H1 (cell line): ENCODE data around the gene VSX1. TPM values are rescaled to one million over a fixed set of nuclear protein-coding genes. Genes with fewer than 3 reads are reported as not detected.

ENCODE experiments used
- CTCF ChIA-PET: fragments of 300-600 bp; sonication (Branson Sonifier 250); formaldehyde crosslinking; loops from one replicate; lab custom pipeline; 2021; ENCODE audit not compliant: partially characterized antibody; lab: Charles Lee
- POLR2A ChIA-PET: fragments of 300-600 bp; sonication (Branson Sonifier 250); formaldehyde crosslinking; loops from one replicate; lab custom pipeline; 2021; ENCODE audit warnings: inconsistent platforms; ENCODE audit not compliant: partially characterized antibody; lab: Charles Lee
- DNase-seq, 2 experiments: peaks; one replicate each; pipeline versions ENCODE4 v3.0.0 to v3.0.0-alpha.2; 2010 to 2022; ENCODE audit warnings: low spot score in 2 of 2, low read depth in 1 of 2, mixed read lengths in 1 of 2
- FAIRE-seq: peaks from 2 replicates; lab custom pipeline; 2011; peaks lifted over from hg19 to GRCh38; lab: Jason Lieb, UNC
- H2AFZ ChIP-seq: 2 replicates; pipeline ENCODE4 v1.8.1; 2012; ENCODE audit warnings: low read length, inconsistent platforms
- H2AK5ac ChIP-seq: 2 replicates; pipeline ENCODE4 v1.6.1; 2013; ENCODE audit warnings: low read depth, low read length
- H2BK120ac ChIP-seq: replicated peaks from 2 replicates; pipeline ENCODE3; 2013; ENCODE audit warnings: low read depth, low read length, inconsistent platforms
- H2BK12ac ChIP-seq: 2 replicates; pipeline ENCODE4 v1.6.1; 2013; ENCODE audit warnings: low read depth, low read length
- H2BK15ac ChIP-seq: 2 replicates; pipeline ENCODE4 v1.6.1; 2013; ENCODE audit warnings: low read length
- H2BK20ac ChIP-seq: 2 replicates; pipeline ENCODE4 v1.6.1; 2013; ENCODE audit warnings: low read length
- H2BK5ac ChIP-seq: 2 replicates; pipeline ENCODE4 v1.6.1; 2013; ENCODE audit warnings: low read depth, low read length
- H3K14ac ChIP-seq: 2 replicates; pipeline ENCODE4 v1.6.1; 2013; ENCODE audit warnings: inconsistent platforms; ENCODE audit not compliant: insufficient read length
- H3K18ac ChIP-seq: 2 replicates; pipeline ENCODE4 v1.6.1; 2013; ENCODE audit warnings: low read length; ENCODE audit errors: extremely low read depth
- H3K23ac ChIP-seq: 2 replicates; pipeline ENCODE4 v1.6.1; 2013; ENCODE audit warnings: inconsistent platforms; ENCODE audit not compliant: insufficient read length
- H3K23me2 ChIP-seq: 2 replicates; pipeline ENCODE4 v1.6.1; 2013; ENCODE audit warnings: low read depth, low read length
- H3K27ac ChIP-seq: 2 replicates; pipeline ENCODE4 v1.6.1; 2011; ENCODE audit warnings: low read depth, low read length, inconsistent platforms
- H3K27me3 ChIP-seq, 4 experiments: replicated peaks in 1 of 4; 1 replicate in 1 of 4; 2 replicates in 3 of 4; pipeline versions ENCODE4 v1.6.1 to v1.8.1; 2011 to 2013; ENCODE audit warnings: low read length in 3 of 4, mild to moderate bottlenecking in 3 of 4, inconsistent platforms in 2 of 4, mixed read lengths in 2 of 4, moderate library complexity in 1 of 4; ENCODE audit not compliant: control insufficient read depth in 3 of 4, insufficient read depth in 3 of 4; ENCODE audit errors: extremely low read depth in 1 of 4
- H3K36me3 ChIP-seq, 4 experiments: 2 replicates each; pipeline versions ENCODE4 v1.6.1 to v1.8.1; 2011 to 2013; ENCODE audit warnings: mild to moderate bottlenecking in 4 of 4, low read length in 3 of 4, moderate library complexity in 2 of 4, control low read depth in 1 of 4, inconsistent platforms in 1 of 4; ENCODE audit not compliant: insufficient read depth in 4 of 4, control insufficient read depth in 2 of 4
- H3K4ac ChIP-seq: replicated peaks from 2 replicates; pipeline ENCODE3; 2013; ENCODE audit warnings: low read length, low read depth, mixed read lengths, inconsistent platforms; ENCODE audit not compliant: insufficient read length
- H3K4me1 ChIP-seq, 4 experiments: replicated peaks in 1 of 4; 1 replicate in 1 of 4; 2 replicates in 3 of 4; pipeline versions ENCODE4 v1.6.1 to v1.8.1; 2011 to 2013; ENCODE audit warnings: low read length in 3 of 4, inconsistent platforms in 2 of 4, mixed read lengths in 1 of 4; ENCODE audit not compliant: insufficient read depth in 4 of 4, control insufficient read depth in 3 of 4
- H3K4me2 ChIP-seq, 2 experiments: 2 replicates each; pipeline versions ENCODE4 v1.6.1 to v1.8.1; 2011 to 2013; ENCODE audit warnings: low read depth in 2 of 2, low read length in 2 of 2, control low read depth in 1 of 2, inconsistent platforms in 1 of 2, mild to moderate bottlenecking in 1 of 2; ENCODE audit not compliant: insufficient read depth in 1 of 2
- H3K4me3 ChIP-seq, 4 experiments: fragments of 200-600, 300-600 bp in 1 of 4; sonication (generic), shearing (Covaris generic), sonication (Bioruptor Twin) in 1 of 4; 2 replicates each; pipeline versions ENCODE4 v1.5.1 to v1.8.1; 2011 to 2016; ENCODE audit warnings: low read length in 4 of 4, low read depth in 3 of 4, control low read depth in 2 of 4, inconsistent platforms in 2 of 4, mild to moderate bottlenecking in 2 of 4, mixed read lengths in 1 of 4, moderate library complexity in 1 of 4; ENCODE audit not compliant: insufficient read depth in 2 of 4; ENCODE audit errors: extremely low read depth in 1 of 4
- H3K56ac ChIP-seq: replicated peaks from 2 replicates; pipeline ENCODE3; 2013; ENCODE audit warnings: low read depth, mild to moderate bottlenecking, mixed read lengths, low read length, inconsistent platforms; ENCODE audit not compliant: insufficient read length
- H3K79me1 ChIP-seq: 2 replicates; pipeline ENCODE4 v1.6.1; 2013; ENCODE audit warnings: low read depth, low read length, control low read depth
- H3K79me2 ChIP-seq, 2 experiments: 2 replicates each; pipeline versions ENCODE4 v1.6.1 to v1.8.1; 2012 to 2013; ENCODE audit warnings: low read length in 2 of 2, mild to moderate bottlenecking in 2 of 2, inconsistent platforms in 1 of 2; ENCODE audit not compliant: insufficient read depth in 2 of 2, control insufficient read depth in 1 of 2
- H3K9ac ChIP-seq, 4 experiments: replicated peaks in 1 of 4; 1 replicate in 1 of 4; 2 replicates in 3 of 4; pipeline versions ENCODE4 v1.6.1 to v1.8.1; 2011 to 2013; ENCODE audit warnings: low read depth in 3 of 4, low read length in 3 of 4, control low read depth in 2 of 4, mild to moderate bottlenecking in 2 of 4, moderate library complexity in 2 of 4, inconsistent platforms in 1 of 4; ENCODE audit errors: extremely low read depth in 1 of 4
- H3K9me3 ChIP-seq, 2 experiments: 2 replicates each; pipeline versions ENCODE4 v1.6.1 to v1.8.1; 2012 to 2013; ENCODE audit warnings: mild to moderate bottlenecking in 2 of 2, moderate library complexity in 2 of 2, control low read depth in 1 of 2, inconsistent platforms in 1 of 2, low read depth in 1 of 2, low read length in 1 of 2, mixed read lengths in 1 of 2; ENCODE audit not compliant: insufficient read depth in 2 of 2
- H4K20me1 ChIP-seq, 2 experiments: replicated peaks in 1 of 2; 2 replicates each; pipeline versions ENCODE3 to v1.8.1; 2011 to 2013; ENCODE audit warnings: inconsistent platforms in 2 of 2, low read length in 2 of 2, mild to moderate bottlenecking in 1 of 2; ENCODE audit not compliant: insufficient read depth in 2 of 2, control insufficient read depth in 1 of 2
- H4K5ac ChIP-seq: 2 replicates; pipeline ENCODE4 v1.6.1; 2013; ENCODE audit warnings: low read length, low read depth, mixed read lengths, inconsistent platforms; ENCODE audit not compliant: insufficient read length
- H4K8ac ChIP-seq: 2 replicates; pipeline ENCODE4 v1.8.0; 2013; ENCODE audit warnings: mild to moderate bottlenecking, moderate library complexity, low read length, inconsistent platforms; ENCODE audit not compliant: insufficient read depth; ENCODE audit errors: extremely low read depth
- H4K91ac ChIP-seq: replicated peaks from 2 replicates; pipeline ENCODE3; 2013; ENCODE audit warnings: low read length, mixed read lengths, inconsistent platforms; ENCODE audit not compliant: insufficient read length
- CBX8 ChIP-seq: fragments of 300-800, 300-1000 bp; sonication (generic); IDR thresholded peaks from 2 replicates; pipeline ENCODE4 v1.7.1; 2016; ENCODE audit warnings: low read depth, low read length, borderline replicate concordance
- CEBPB ChIP-seq: IDR thresholded peaks from 2 replicates; pipeline ENCODE4 v1.6.1; 2012; ENCODE audit warnings: low read depth, low read length
- GABPA ChIP-seq: IDR thresholded peaks from 2 replicates; pipeline ENCODE4 v1.6.1; 2011; ENCODE audit warnings: mild to moderate bottlenecking, low read length, moderate library complexity, borderline replicate concordance; ENCODE audit not compliant: insufficient read depth
- HDAC6 ChIP-seq: IDR thresholded peaks from one replicate; pipeline ENCODE4 v1.7.1; 2012; ENCODE audit warnings: low read depth, mild to moderate bottlenecking, inconsistent platforms, low read length, moderate library complexity
- JUND ChIP-seq: IDR thresholded peaks from 2 replicates; pipeline ENCODE4 v1.6.1; 2011; ENCODE audit warnings: mild to moderate bottlenecking, improper control_type of control experiment, low read length
- KDM4A ChIP-seq: IDR thresholded peaks from one replicate; pipeline ENCODE4 v1.7.1; 2012; ENCODE audit warnings: low read depth, mild to moderate bottlenecking, moderate library complexity, low read length, inconsistent platforms; ENCODE audit not compliant: severe bottlenecking
- RAD21 ChIP-seq, 2 experiments: IDR thresholded peaks in 1 of 2; conservative IDR thresholded peaks in 1 of 2; 2 replicates each; pipeline ENCODE4 v1.6.1; 2011; ENCODE audit warnings: low read depth in 2 of 2, low read length in 2 of 2, improper control_type of control experiment in 1 of 2, inconsistent platforms in 1 of 2, mild to moderate bottlenecking in 1 of 2, moderate library complexity in 1 of 2
- RXRA ChIP-seq: IDR thresholded peaks from 2 replicates; pipeline ENCODE4 v1.6.1; 2011; ENCODE audit warnings: low read depth, mild to moderate bottlenecking, low read length, moderate library complexity; ENCODE audit not compliant: insufficient read depth
- SIRT6 ChIP-seq: IDR thresholded peaks from one replicate; pipeline ENCODE4 v1.7.1; 2012; ENCODE audit warnings: low read length, inconsistent platforms
- SP2 ChIP-seq: IDR thresholded peaks from 2 replicates; pipeline ENCODE4 v1.6.1; 2012; ENCODE audit warnings: mild to moderate bottlenecking, low read length, inconsistent platforms
- SP4 ChIP-seq: IDR thresholded peaks from 2 replicates; pipeline ENCODE4 v1.6.1; 2012; ENCODE audit warnings: low read length, inconsistent platforms
- TAF7 ChIP-seq: optimal IDR thresholded peaks from 2 replicates; pipeline ENCODE3; 2011; ENCODE audit warnings: low read depth, mild to moderate bottlenecking, inconsistent platforms, low read length, moderate library complexity, borderline replicate concordance
- TEAD4 ChIP-seq: IDR thresholded peaks from 2 replicates; pipeline ENCODE4 v1.6.1; 2012; ENCODE audit warnings: low read depth, low read length, inconsistent platforms, mixed read lengths
- USF2 ChIP-seq: IDR thresholded peaks from 2 replicates; pipeline ENCODE4 v1.6.1; 2011; ENCODE audit warnings: low read length, improper control_type of control experiment
- WGBS, 2 experiments: shearing (Covaris generic) in 1 of 2; methylation state at CpG; one replicate each; pipeline versions ENCODE4 v1.1.6 to v1.1.7; 2013 to 2015; ENCODE audit warnings: low lambda C conversion rate in 2 of 2, mixed read lengths in 2 of 2, inconsistent platforms in 1 of 2, low coverage in 1 of 2, missing lambda C conversion rate in 1 of 2; ENCODE audit not compliant: insufficient replicate concordance in 2 of 2, insufficient coverage in 1 of 2, insufficient read length in 1 of 2; ENCODE audit errors: extremely low coverage in 1 of 2, missing lambda C conversion rate in 1 of 2; 5-methylcytosine and 5-hydroxymethylcytosine counted together
- polyA plus RNA-seq, 7 experiments: library from polyadenylated mRNA; depleted of rRNA in 3 of 7; stranded (reverse) in 5 of 7; unstranded in 2 of 7; fragments of >200 nt in 5 of 7; fragments of 200-250 nt in 2 of 7; gene quantifications; 1 replicate in 5 of 7; 2 replicates in 1 of 7; 4 replicates in 1 of 7; pipeline versions ENCODE4 v1.2.1 to v1.2.3, GENCODE V29; 2011 to 2013; ENCODE audit warnings: missing spikeins in 2 of 7, mixed read lengths in 2 of 7
- total RNA-seq: library from RNA; stranded (reverse); fragmentation: NEBNext Ultra II Directional; extraction: Animal tissue kit (Norgen Biotek cat#: 25700); gene quantifications from 2 replicates; pipeline ENCODE4 v1.2.1, GENCODE V29; 2021

The VSX1 gene
- total and polyA plus RNA-seq, 2 of the 8 experiments (the other 6 are each of a cell fraction or from before 2014, with no cell fraction given), result 0.14 TPM; not detected in 1

GRCh38 chr20:25048519-25048952, 33.4 kb downstream of the VSX1 start:
- CTCF ChIA-PET, result no interaction called here
- H3K4me1 ChIP-seq, result peaks cover 0 to 5% (median 4%) of the 10 kb centered on the region in 4 experiments; a peak in 5 of 7 replicates
- H3K79me1 ChIP-seq, result no peaks in the 10 kb centered on the region
- H3K18ac ChIP-seq, result no peak overlapping the region
- H3K4ac ChIP-seq, result no peak overlapping the region
- H2BK15ac ChIP-seq, result no peak overlapping the region
- H3K4me2 ChIP-seq, result no peak overlapping the region
- 88% methylated on average over 8 of the region's 8 CpGs; no CpG with 5 or more reads in 1 of the 2 experiments for WGBS, 2 experiments
- no peaks in the 10 kb centered on the region; the same call in 1 of the 2 replicates for H3K23me2 ChIP-seq
- H2BK5ac ChIP-seq, result no peak overlapping the region
- POLR2A ChIA-PET, result no interaction called here
- no peaks in the 10 kb centered on the region for H3K36me3 ChIP-seq
- H4K91ac ChIP-seq, result no peak overlapping the region
- H3K27ac ChIP-seq, result no peak overlapping the region
- no peak for FAIRE-seq
- H3K23ac ChIP-seq, result no peak overlapping the region
- no peaks in the 10 kb centered on the region; a peak in 1 of 7 replicates for H3K27me3 ChIP-seq
- no peak overlapping the region for H2AFZ ChIP-seq
- DNase-seq, result no peak
- no peak overlapping the region for H2BK120ac ChIP-seq
- H4K8ac ChIP-seq, result no peak overlapping the region
- no peak overlapping the region for H2AK5ac ChIP-seq
- no peaks in the 10 kb centered on the region for H3K9me3 ChIP-seq
- H4K20me1 ChIP-seq, result no peaks in the 10 kb centered on the region
- H3K14ac ChIP-seq, result no peak overlapping the region
- no peak overlapping the region for H3K4me3 ChIP-seq
- H2BK12ac ChIP-seq, result no peak overlapping the region
- no peak overlapping the region for H3K9ac ChIP-seq
- no peaks in the 10 kb centered on the region for H3K79me2 ChIP-seq
- H3K56ac ChIP-seq, result no peak overlapping the region
- H4K5ac ChIP-seq, result no peak overlapping the region
- no peak overlapping the region for H2BK20ac ChIP-seq
- TF ChIP-seq JUND (no peak), CBX8 (no peak), RAD21 (IDR thresholded peaks at IDR 0.05 in 1 of 2, conservative IDR thresholded peaks at IDR 0.05 in 1 of 2; ENCODE audit: low read depth in 2 of 2, low read length in 2 of 2) (no peak), GABPA (no peak), TEAD4 (no peak), KDM4A (no peak), CEBPB (no peak), SP4 (no peak), SP2 (no peak), TAF7 (no peak), SIRT6 (no peak), RXRA (no peak), USF2 (no peak), HDAC6 (no peak)
